ENCODE results near the gene RHOC.

DNA sequence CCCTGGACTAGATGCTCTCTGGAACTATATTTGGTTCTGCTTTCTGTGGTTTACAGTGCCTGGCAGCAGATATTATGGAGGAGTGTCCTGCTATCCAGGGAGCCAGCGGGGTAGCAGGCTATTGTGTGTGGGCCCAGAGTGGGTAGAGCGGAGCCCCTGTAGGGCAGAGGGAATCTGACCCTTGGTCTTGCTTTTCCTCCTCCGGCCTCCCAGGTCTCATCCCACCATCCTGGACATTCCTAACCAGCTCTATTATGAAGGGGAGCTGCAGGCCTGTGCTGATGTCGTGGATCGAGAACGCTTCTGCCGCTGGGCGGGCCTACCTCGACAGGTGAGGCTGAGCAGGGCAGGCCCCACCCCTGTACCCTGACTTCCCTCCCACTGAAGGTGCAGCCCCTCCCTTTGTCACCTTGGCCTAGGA is 9.1 kb downstream of the RHOC start:
- TF ChIP-seq, protein P1, sequence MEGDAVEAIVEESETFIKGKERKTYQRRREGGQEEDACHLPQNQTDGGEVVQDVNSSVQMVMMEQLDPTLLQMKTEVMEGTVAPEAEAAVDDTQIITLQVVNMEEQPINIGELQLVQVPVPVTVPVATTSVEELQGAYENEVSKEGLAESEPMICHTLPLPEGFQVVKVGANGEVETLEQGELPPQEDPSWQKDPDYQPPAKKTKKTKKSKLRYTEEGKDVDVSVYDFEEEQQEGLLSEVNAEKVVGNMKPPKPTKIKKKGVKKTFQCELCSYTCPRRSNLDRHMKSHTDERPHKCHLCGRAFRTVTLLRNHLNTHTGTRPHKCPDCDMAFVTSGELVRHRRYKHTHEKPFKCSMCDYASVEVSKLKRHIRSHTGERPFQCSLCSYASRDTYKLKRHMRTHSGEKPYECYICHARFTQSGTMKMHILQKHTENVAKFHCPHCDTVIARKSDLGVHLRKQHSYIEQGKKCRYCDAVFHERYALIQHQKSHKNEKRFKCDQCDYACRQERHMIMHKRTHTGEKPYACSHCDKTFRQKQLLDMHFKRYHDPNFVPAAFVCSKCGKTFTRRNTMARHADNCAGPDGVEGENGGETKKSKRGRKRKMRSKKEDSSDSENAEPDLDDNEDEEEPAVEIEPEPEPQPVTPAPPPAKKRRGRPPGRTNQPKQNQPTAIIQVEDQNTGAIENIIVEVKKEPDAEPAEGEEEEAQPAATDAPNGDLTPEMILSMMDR (IDR thresholded peaks at IDR 0.05), result no peak
- TF ChIP-seq POLR2A (IDR thresholded peaks at IDR 0.05), result no peak
